ENCODE data around the gene ABO.
"Not testable (repeated sequence)": the region's sequence is repeated elsewhere in the genome, so short reads cannot be mapped to it uniquely, and the experiment has no call there.

Gene ABO

GRCh38 chr9:133294257-133294656, 19.3 kb upstream of the ABO start:
- DNase-seq (ENCODE audit: insufficient read length, low spot score) (no peak), FAIRE-seq (no peak)
- TF ChIP-seq SPI1 (IDR thresholded peaks at IDR 0.05; ENCODE audit: low read depth, low read length) (no peak), POLR2A (IDR thresholded peaks at IDR 0.05; ENCODE audit: low read depth, low read length) (no peak), PAX5 (IDR thresholded peaks at IDR 0.05; ENCODE audit: insufficient read depth, low read length, severe bottlenecking) (no peak)

- FAIRE-seq, result no peak
- no peak for TF ChIP-seq POLR2A (IDR thresholded peaks at IDR 0.05; ENCODE audit: low read depth, low read length)
- no peak for TF ChIP-seq SPI1 (IDR thresholded peaks at IDR 0.05; ENCODE audit: low read depth, low read length)
- TF ChIP-seq POLR2AphosphoS5 (IDR thresholded peaks at IDR 0.05; ENCODE audit: low read depth, low read length), result no peak
- no peak for TF ChIP-seq TAF1 (IDR thresholded peaks at IDR 0.05; ENCODE audit: low read depth, low read length)
- no peak for TF ChIP-seq PAX5 (IDR thresholded peaks at IDR 0.05; ENCODE audit: insufficient read depth, low read length, severe bottlenecking)
- no peak for TF ChIP-seq POU2F2 (IDR thresholded peaks at IDR 0.05; ENCODE audit: low read depth, low read length)
- no peak for DNase-seq (ENCODE audit: insufficient read length, low spot score)
Observed at GRCh38 chr9:133290751-133291302, 15.8 kb upstream of the ABO start.

- FAIRE-seq (no peak), DNase-seq (ENCODE audit: insufficient read length, low spot score) (no peak)
- no peak for TF ChIP-seq PAX5 (IDR thresholded peaks at IDR 0.05; ENCODE audit: insufficient read depth, low read length, severe bottlenecking)
- no peak for TF ChIP-seq POU2F2 (IDR thresholded peaks at IDR 0.05; ENCODE audit: low read depth, low read length)
- TF ChIP-seq POLR2A (IDR thresholded peaks at IDR 0.05; ENCODE audit: low read depth, low read length), result no peak
- TF ChIP-seq TAF1 (IDR thresholded peaks at IDR 0.05; ENCODE audit: low read depth, low read length), result no peak
- TF ChIP-seq SPI1 (IDR thresholded peaks at IDR 0.05; ENCODE audit: low read depth, low read length), result no peak
- no peak for TF ChIP-seq POLR2AphosphoS5 (IDR thresholded peaks at IDR 0.05; ENCODE audit: low read depth, low read length)
Observed at GRCh38 chr9:133286523-133286922, 11.5 kb upstream of the ABO start.

GRCh38 chr9:133285252-133285775, 10.3 kb upstream of the ABO start:
- no peak for TF ChIP-seq TAF1 (IDR thresholded peaks at IDR 0.05; ENCODE audit: low read depth, low read length)
- TF ChIP-seq PAX5 (IDR thresholded peaks at IDR 0.05; ENCODE audit: insufficient read depth, low read length, severe bottlenecking), result no peak
- no peak for TF ChIP-seq POLR2AphosphoS5 (IDR thresholded peaks at IDR 0.05; ENCODE audit: low read depth, low read length)
- TF ChIP-seq POLR2A (IDR thresholded peaks at IDR 0.05; ENCODE audit: low read depth, low read length), result no peak
- no peak for TF ChIP-seq SPI1 (IDR thresholded peaks at IDR 0.05; ENCODE audit: low read depth, low read length)
- TF ChIP-seq POU2F2 (IDR thresholded peaks at IDR 0.05; ENCODE audit: low read depth, low read length), result no peak
- no peak for FAIRE-seq
- DNase-seq (ENCODE audit: insufficient read length, low spot score), result no peak

GRCh38 chr9:133284362-133284761, 9.4 kb upstream of the ABO start:
- FAIRE-seq (no peak), DNase-seq (ENCODE audit: insufficient read length, low spot score) (no peak)
- TF ChIP-seq SPI1 (IDR thresholded peaks at IDR 0.05; ENCODE audit: low read depth, low read length) (no peak), TAF1 (IDR thresholded peaks at IDR 0.05; ENCODE audit: low read depth, low read length) (no peak), POU2F2 (IDR thresholded peaks at IDR 0.05; ENCODE audit: low read depth, low read length) (no peak), POLR2AphosphoS5 (IDR thresholded peaks at IDR 0.05; ENCODE audit: low read depth, low read length) (no peak), POLR2A (IDR thresholded peaks at IDR 0.05; ENCODE audit: low read depth, low read length) (no peak), PAX5 (IDR thresholded peaks at IDR 0.05; ENCODE audit: insufficient read depth, low read length, severe bottlenecking) (no peak)

GRCh38 chr9:133283255-133284032, 8.4 kb upstream of the ABO start:
- not testable (repeated sequence) for DNase-seq (ENCODE audit: insufficient read length, low spot score); FAIRE-seq

- TF ChIP-seq POU2F2 (IDR thresholded peaks at IDR 0.05; ENCODE audit: low read depth, low read length), result no peak
- TF ChIP-seq POLR2A (IDR thresholded peaks at IDR 0.05; ENCODE audit: low read depth, low read length), result no peak
- no peak for TF ChIP-seq TAF1 (IDR thresholded peaks at IDR 0.05; ENCODE audit: low read depth, low read length)
- TF ChIP-seq POLR2AphosphoS5 (IDR thresholded peaks at IDR 0.05; ENCODE audit: low read depth, low read length), result no peak
- TF ChIP-seq SPI1 (IDR thresholded peaks at IDR 0.05; ENCODE audit: low read depth, low read length), result no peak
- no peak for DNase-seq (ENCODE audit: insufficient read length, low spot score)
Observed at GRCh38 chr9:133282464-133283238, 7.7 kb upstream of the ABO start.

GRCh38 chr9:133280392-133280791, 5.4 kb upstream of the ABO start:
- DNase-seq (ENCODE audit: insufficient read length, low spot score) (no peak), FAIRE-seq (no peak)
- no peak for TF ChIP-seq POU2F2 (IDR thresholded peaks at IDR 0.05; ENCODE audit: low read depth, low read length)
- TF ChIP-seq SPI1 (IDR thresholded peaks at IDR 0.05; ENCODE audit: low read depth, low read length), result no peak
- no peak for TF ChIP-seq TAF1 (IDR thresholded peaks at IDR 0.05; ENCODE audit: low read depth, low read length)
- no peak for TF ChIP-seq POLR2A (IDR thresholded peaks at IDR 0.05; ENCODE audit: low read depth, low read length)
- no peak for TF ChIP-seq PAX5 (IDR thresholded peaks at IDR 0.05; ENCODE audit: insufficient read depth, low read length, severe bottlenecking)
- no peak for TF ChIP-seq POLR2AphosphoS5 (IDR thresholded peaks at IDR 0.05; ENCODE audit: low read depth, low read length)

More at GRCh38 chr9:133282464-133283238, 7.7 kb upstream of the ABO start:
- FAIRE-seq, result no peak
